Fibroblast of the aortic adventitia (primary cell): Measurements from ENCODE around the gene CHD2. TPM values are rescaled to one million over a fixed set of nuclear protein-coding genes. Genes with fewer than 3 reads are reported as not detected.
A peak's percentile ranks its signal among the peaks of the same experiment; 100 is the strongest.
"Not testable (repeated sequence)": the region's sequence is repeated elsewhere in the genome, so short reads cannot be mapped to it uniquely, and the experiment has no call there.

ENCODE experiments used
- DNase-seq: peaks from one replicate; pipeline ENCODE4 v3.0.0-alpha.2; 2010; ENCODE audit warnings: low read depth
- H3K4me3 ChIP-seq: 2 replicates; pipeline ENCODE4 v1.5.1; 2011; ENCODE audit warnings: low read depth, mild to moderate bottlenecking, control low read depth, low read length, moderate library complexity
- total RNA-seq: library from RNA; depleted of rRNA; stranded (reverse); fragments of >200 nt; gene quantifications from 2 replicates; pipeline ENCODE4 v1.2.3, GENCODE V29; 2012; ENCODE audit warnings: low replicate concordance
- TF ChIP-seq, protein P1 (sequence below): IDR thresholded peaks from 2 replicates; pipeline ENCODE4 v1.5.1; 2011; ENCODE audit warnings: mild to moderate bottlenecking, low read length, control low read depth, inconsistent platforms; ENCODE audit not compliant: insufficient read depth

CHD2 gene
- 83.7 and 253 TPM in 2 replicates for total RNA-seq

DNA sequence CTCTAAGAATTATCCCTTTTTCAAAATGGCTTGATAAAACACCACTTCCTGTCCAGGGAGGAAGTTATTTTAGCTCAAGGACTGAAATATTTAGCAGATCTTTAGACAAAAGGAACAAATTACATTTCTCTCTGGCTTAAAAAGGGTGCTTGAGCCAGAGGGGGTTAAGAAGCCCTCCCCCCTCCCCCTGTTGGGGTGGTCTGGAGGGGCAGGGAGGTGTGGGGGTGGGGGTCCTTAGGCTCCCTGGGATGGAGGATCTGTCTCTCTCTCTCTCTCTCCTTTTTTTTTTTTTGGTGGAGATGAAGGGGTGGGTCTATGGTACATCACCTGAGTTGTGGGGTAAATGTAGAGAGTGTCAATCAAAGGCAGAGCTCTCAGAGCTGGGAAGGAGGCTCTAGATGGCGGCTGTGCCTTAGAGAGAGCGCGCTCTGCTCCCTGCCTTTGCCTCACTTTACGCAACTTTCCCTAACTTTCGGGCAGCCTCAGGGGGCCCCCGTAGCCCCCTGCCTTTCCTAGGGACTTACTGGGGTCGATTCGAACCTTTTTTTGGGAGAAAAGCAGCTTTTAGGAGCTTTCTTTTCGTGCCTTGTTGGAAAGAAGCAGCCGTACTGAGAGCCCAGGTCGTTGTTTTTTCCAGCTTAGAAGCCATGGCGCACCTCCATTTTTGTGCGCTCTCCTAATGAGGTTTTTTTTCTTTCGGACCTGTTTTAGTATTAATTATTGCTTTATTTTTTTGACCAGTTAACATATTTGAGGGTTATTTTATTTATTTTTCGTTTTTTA, at the start of gene CHD2:
TSS of gene CHD2 (plus strand) at position 377 of the 783 bp plus-strand sequence. CDS start 914 bp downstream, outside the sequence.
- H3K4me3 ChIP-seq, result peak within 1 kb of the TSS; percentile 72
- peak; percentile 81 for DNase-seq
- TF ChIP-seq, protein P1, sequence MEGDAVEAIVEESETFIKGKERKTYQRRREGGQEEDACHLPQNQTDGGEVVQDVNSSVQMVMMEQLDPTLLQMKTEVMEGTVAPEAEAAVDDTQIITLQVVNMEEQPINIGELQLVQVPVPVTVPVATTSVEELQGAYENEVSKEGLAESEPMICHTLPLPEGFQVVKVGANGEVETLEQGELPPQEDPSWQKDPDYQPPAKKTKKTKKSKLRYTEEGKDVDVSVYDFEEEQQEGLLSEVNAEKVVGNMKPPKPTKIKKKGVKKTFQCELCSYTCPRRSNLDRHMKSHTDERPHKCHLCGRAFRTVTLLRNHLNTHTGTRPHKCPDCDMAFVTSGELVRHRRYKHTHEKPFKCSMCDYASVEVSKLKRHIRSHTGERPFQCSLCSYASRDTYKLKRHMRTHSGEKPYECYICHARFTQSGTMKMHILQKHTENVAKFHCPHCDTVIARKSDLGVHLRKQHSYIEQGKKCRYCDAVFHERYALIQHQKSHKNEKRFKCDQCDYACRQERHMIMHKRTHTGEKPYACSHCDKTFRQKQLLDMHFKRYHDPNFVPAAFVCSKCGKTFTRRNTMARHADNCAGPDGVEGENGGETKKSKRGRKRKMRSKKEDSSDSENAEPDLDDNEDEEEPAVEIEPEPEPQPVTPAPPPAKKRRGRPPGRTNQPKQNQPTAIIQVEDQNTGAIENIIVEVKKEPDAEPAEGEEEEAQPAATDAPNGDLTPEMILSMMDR, result no peak

DNA sequence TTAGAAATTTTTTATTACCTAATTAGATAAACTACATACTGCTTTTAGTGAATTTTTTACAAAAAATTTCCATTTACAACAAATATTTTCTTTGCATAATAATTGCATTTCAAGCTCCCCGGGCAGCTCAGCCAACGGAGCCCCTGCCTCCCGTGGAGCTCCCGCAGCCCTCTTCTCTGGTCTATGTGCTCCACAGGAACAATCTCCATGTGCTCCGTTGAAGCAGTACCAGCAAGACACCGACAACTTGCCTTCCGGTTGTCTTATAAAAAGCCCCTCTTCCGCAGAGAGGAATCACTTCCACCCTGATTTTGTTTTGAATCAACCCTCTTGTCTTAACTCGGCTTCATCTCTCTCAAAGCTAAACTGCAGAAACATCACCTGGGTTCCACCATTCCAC, 46.9 kb upstream of the CHD2 start:
- no peak for DNase-seq
- H3K4me3 ChIP-seq, result no peak overlapping the region
- TF ChIP-seq, protein P1, result no peak

DNA sequence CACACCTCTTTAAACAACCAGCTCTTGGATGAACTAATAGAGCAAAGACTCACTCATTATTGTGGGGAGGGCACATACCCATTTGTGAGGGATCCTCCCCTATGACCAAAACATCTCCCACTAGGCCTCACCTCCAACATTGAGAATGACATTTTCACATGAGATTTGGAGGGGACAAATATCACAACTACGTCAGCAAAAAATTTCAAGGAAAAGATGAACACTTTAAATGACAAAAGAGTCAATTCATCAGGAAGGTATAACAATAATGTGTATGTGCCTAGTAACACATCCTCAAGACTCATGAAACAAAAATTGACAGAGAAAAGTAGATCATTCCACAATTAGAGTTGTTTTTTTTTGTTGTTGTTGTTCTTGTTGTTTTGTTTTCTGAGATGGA, 38.4 kb upstream of the CHD2 start:
- no peak overlapping the region for H3K4me3 ChIP-seq
- DNase-seq, result no peak
- TF ChIP-seq, protein P1, result no peak

DNA sequence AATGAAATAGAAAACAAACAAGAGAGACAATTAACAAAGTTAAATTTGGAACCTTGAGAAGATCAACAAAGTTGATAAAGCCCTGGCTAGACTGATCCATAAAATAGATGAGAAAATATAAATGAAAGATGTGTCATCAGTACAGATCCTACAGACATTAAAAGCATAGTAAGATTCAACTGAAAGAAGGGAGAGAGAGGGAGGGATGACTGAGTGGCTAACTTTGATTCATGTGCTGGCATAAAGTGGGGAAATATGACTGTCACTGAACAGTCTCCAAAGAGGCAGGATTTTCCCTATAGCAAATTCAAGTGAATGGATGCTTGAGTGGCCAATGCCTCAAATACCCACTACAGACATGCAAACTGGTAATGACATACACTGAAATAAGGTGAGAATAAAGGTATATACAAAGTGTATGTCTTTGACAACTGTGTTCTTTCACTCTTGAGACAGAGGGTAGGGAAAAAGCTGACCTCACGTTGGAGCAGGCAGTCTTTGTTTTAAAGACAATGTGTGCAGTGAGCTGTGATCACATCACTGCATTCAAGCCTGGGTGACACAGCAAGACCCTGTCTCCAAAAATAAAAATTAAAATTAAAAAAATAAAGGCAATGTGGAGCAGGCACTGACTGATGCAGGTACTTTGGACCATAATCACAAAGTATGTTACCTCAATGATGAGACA, 35.9 kb upstream of the CHD2 start:
- TF ChIP-seq, protein P1, result no peak
- DNase-seq, result no peak
- H3K4me3 ChIP-seq, result no peak overlapping the region

DNA sequence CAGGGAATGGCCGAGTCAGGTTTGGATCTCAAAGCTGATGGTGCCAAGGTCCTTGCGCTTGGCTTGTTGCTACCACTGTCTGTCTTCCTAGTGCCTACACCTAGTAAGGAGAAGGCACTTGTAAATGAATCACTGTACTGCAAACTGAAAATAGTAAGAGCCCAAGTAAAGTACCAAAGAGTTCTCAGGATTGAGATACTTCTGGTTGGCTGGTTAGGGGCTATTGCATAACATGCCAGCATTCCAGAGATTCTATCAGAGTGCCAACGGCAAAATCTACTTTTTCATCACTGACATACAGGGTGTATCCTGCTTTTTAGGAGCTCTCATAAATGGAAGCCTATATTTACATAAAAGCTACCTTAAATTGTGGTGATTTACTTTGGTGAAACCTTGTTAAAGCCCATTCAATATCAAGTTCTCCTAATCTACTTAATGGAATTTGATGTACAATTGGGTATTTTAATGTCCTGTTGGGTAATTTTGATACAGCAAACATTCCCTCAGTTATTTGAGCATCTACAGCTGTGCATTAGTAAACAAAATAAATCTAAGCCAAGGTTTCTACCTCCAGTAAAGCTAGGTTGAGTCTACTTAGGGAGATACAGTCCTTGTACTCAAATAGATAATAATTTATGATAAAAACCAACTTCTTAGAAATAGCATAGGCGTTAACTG, 30.7 kb upstream of the CHD2 start:
- DNase-seq, result peak; percentile 69
- no peak overlapping the region for H3K4me3 ChIP-seq
- TF ChIP-seq, protein P1, result no peak

DNA sequence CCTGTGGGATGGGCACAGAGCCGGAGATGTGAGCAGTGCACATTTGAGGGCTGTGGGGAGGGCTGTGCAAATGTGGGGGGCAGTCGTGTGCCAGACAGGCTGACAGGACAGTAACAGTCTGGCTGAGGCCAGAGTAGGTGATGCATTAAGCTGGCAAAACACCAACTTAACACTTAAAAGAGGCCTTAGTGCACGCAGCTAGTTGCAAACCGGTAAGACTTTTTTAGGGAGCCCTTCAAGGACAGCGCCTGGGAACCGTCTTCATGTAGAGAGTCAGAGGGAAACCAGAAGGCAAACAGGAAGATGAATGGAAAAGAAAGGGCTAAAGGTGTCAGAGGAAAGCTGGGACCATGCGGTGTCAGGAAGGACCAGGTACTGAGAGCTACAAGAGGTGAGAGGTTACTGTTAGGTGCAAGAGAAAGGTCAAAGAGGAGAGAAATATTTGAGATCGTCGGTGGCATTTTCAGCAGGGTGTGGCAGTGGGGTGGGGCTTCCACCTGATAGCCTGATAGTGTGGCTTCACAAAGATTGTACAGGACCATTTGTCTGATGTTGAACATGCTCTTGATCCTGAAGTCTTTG, 30.0 kb upstream of the CHD2 start:
- DNase-seq, result peak; percentile 26
- TF ChIP-seq, protein P1, result no peak
- H3K4me3 ChIP-seq, result no peak overlapping the region

DNA sequence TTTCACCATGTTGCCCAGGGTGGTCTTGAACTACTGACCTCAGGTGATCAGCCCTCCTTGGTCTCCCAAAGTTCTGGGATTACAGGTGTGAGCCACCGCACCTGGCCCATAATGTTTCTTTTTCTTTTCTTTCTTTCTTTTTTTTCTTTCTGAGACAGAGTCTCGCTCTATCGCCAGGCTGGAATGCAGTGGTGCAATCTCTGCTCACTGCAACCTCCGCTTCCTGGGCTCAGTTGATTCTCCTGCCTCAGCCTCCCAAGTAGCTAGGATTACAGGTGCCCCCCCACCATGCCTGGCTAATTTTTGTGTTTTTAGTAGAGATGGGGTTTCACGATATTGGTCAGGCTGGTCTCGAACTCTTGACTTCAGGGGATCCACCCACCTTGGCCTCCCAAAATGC, 27.2 kb upstream of the CHD2 start:
- not testable (repeated sequence) for DNase-seq, H3K4me3 ChIP-seq
